ENCODE measurements around the gene SPON2.

DNA sequence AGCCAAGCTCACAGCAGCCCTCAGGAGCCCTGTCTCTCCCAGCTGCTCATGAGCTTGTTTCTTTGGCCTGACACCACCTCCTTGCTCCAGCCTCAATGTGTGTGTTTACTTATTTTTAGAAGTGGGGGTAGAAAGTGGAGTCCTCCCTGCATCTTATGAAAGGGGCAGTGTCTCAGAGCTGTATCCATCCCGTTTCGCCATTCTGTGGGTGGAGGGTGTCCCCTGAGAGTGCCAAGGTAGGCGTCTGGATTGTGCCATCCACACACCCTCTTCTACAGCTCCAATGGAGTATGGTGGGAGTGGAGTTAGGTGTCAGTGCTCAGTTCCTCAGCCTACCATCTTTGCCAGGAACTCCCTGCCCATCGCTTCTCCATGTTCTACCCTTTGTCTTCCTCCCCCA lies 8.3 kb downstream of the SPON2 start:
- TF ChIP-seq, protein P1, sequence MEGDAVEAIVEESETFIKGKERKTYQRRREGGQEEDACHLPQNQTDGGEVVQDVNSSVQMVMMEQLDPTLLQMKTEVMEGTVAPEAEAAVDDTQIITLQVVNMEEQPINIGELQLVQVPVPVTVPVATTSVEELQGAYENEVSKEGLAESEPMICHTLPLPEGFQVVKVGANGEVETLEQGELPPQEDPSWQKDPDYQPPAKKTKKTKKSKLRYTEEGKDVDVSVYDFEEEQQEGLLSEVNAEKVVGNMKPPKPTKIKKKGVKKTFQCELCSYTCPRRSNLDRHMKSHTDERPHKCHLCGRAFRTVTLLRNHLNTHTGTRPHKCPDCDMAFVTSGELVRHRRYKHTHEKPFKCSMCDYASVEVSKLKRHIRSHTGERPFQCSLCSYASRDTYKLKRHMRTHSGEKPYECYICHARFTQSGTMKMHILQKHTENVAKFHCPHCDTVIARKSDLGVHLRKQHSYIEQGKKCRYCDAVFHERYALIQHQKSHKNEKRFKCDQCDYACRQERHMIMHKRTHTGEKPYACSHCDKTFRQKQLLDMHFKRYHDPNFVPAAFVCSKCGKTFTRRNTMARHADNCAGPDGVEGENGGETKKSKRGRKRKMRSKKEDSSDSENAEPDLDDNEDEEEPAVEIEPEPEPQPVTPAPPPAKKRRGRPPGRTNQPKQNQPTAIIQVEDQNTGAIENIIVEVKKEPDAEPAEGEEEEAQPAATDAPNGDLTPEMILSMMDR (IDR thresholded peaks at IDR 0.05) = no peak
- TF ChIP-seq POLR2A (IDR thresholded peaks at IDR 0.05) (no peak), POLR2AphosphoS5 (IDR thresholded peaks at IDR 0.05) (no peak)
